ENCODE data around the gene CASP1.

Gene CASP1

GRCh38 chr11:105027678-105028077 lies 7.3 kb downstream of the CASP1 start:
- 98% methylated on average over 3 of the region's 3 CpGs for WGBS
- Histone ChIP-seq H3K4me3 (ENCODE audit: insufficient read depth in 1 of 2, low read depth in 1 of 2, low read length in 2 of 2) (no peak overlapping the region), H3K79me1 (replicated peaks; ENCODE audit: low read length, poor library complexity, severe bottlenecking) (no peaks in the 10 kb centered on the region), H3K14ac (ENCODE audit: low read length in 2 of 2) (no peak overlapping the region), H3K18ac (ENCODE audit: low read depth in 1 of 2, low read length in 2 of 2) (no peak overlapping the region), H4K8ac (ENCODE audit: low read length) (no peak overlapping the region), H3K23ac (ENCODE audit: low read length in 2 of 2) (no peak overlapping the region), H3K27me3 (ENCODE audit: control insufficient read depth in 1 of 2, insufficient read depth in 1 of 2, low read length in 2 of 2) (no peaks in the 10 kb centered on the region), H2BK12ac (ENCODE audit: low read length in 2 of 2) (no peak overlapping the region), H2BK5ac (ENCODE audit: low read depth, low read length, poor library complexity, severe bottlenecking) (no peak overlapping the region), H3K36me3 (ENCODE audit: control insufficient read depth in 1 of 2, insufficient read depth in 2 of 2, low read depth in 1 of 2, low read length in 2 of 2) (peaks cover 0 to 18% of the 10 kb centered on the region in 2 experiments), H2AK5ac (ENCODE audit: low read length, severe bottlenecking) (no peak overlapping the region), H2BK120ac (ENCODE audit: low read depth, low read length) (no peak overlapping the region), H3K4me1 (ENCODE audit: control insufficient read depth, insufficient read depth, low read depth, low read length) (no peaks in the 10 kb centered on the region), H3K27ac (ENCODE audit: low read length, poor library complexity, severe bottlenecking) (no peak overlapping the region), H3K9me3 (ENCODE audit: control insufficient read depth, low read length) (no peaks in the 10 kb centered on the region), H3K9ac (ENCODE audit: low read length) (no peak overlapping the region), H4K91ac (ENCODE audit: low read length) (no peak overlapping the region), H3K4ac (ENCODE audit: low read depth in 1 of 2, low read length in 2 of 2) (no peak overlapping the region), H2AFZ (ENCODE audit: low read depth, low read length) (no peak overlapping the region), H2BK15ac (ENCODE audit: low read depth, poor library complexity, severe bottlenecking) (no peak overlapping the region), H3K4me2 (ENCODE audit: low read length, poor library complexity, severe bottlenecking) (no peak overlapping the region)
- DNase-seq = no peak

DNA sequence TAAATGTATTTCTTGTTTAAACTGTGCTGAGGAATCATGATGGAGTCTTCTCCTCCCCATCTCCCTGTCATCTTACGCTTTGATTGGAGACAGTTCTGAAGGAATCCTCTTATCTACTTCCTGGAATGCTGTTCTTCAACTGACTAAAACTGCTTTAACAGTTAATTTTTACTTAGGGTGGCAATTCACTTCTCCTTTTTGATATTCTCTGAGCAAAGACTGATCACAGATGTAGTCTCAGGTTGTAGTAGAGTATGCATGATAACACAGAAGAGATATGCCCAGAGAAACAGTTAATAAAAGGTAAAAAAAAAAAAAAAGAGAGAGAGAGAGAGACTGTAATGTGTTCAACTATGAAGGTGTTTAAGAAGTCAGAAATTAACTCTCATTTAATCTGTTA lies 10.6 kb downstream of the CASP1 start:
- Histone ChIP-seq H3K9ac (ENCODE audit: low read length) (no peak overlapping the region), H2AFZ (ENCODE audit: low read depth, low read length) (no peak overlapping the region), H3K18ac (ENCODE audit: low read depth in 1 of 2, low read length in 2 of 2) (no peak overlapping the region), H3K14ac (ENCODE audit: low read length in 2 of 2) (no peak overlapping the region), H4K8ac (ENCODE audit: low read length) (no peak overlapping the region), H3K27me3 (ENCODE audit: control insufficient read depth in 1 of 2, insufficient read depth in 1 of 2, low read length in 2 of 2) (no peaks in the 10 kb centered on the region), H3K27ac (ENCODE audit: low read length, poor library complexity, severe bottlenecking) (no peak overlapping the region), H2BK15ac (ENCODE audit: low read depth, poor library complexity, severe bottlenecking) (no peak overlapping the region), H4K91ac (ENCODE audit: low read length) (no peak overlapping the region), H3K4me3 (ENCODE audit: insufficient read depth in 1 of 2, low read depth in 1 of 2, low read length in 2 of 2) (no peak overlapping the region), H3K79me1 (replicated peaks; ENCODE audit: low read length, poor library complexity, severe bottlenecking) (no peaks in the 10 kb centered on the region), H3K23ac (ENCODE audit: low read length in 2 of 2) (no peak overlapping the region), H2BK120ac (ENCODE audit: low read depth, low read length) (no peak overlapping the region), H3K36me3 (ENCODE audit: control insufficient read depth in 1 of 2, insufficient read depth in 2 of 2, low read depth in 1 of 2, low read length in 2 of 2) (peaks cover 0 to 9% of the 10 kb centered on the region in 2 experiments), H3K4me1 (ENCODE audit: control insufficient read depth, insufficient read depth, low read depth, low read length) (no peaks in the 10 kb centered on the region), H2BK5ac (ENCODE audit: low read depth, low read length, poor library complexity, severe bottlenecking) (no peak overlapping the region), H2AK5ac (ENCODE audit: low read length, severe bottlenecking) (no peak overlapping the region), H3K9me3 (ENCODE audit: control insufficient read depth, low read length) (no peaks in the 10 kb centered on the region), H3K4me2 (ENCODE audit: low read length, poor library complexity, severe bottlenecking) (no peak overlapping the region), H2BK12ac (ENCODE audit: low read length in 2 of 2) (no peak overlapping the region), H3K4ac (ENCODE audit: low read depth in 1 of 2, low read length in 2 of 2) (no peak overlapping the region)
- DNase-seq = no peak
- WGBS = 29% methylated on average over 1 of the region's 1 CpG

DNA sequence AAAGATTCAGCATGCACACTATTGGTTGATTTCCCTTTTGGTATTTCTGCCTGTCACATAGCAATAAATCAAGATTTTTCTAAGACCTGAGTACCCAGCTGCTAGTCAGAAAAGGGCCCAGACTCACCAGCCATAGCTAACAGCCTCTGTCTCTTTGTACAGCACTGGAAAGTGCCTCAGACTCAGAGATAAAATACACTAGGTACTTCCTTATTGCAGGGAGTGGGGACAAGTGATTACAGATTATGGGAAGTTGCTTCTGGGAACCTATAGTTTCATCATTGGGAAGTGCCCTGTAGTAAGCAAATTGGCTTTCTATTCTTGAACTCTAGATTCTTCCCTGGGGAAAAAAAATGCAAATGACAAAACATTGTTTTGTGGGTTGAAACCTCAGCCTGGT lies 11.9 kb downstream of the CASP1 start, which contains the start of gene CASP5:
Gene CASP5, minus strand, starts transcription at position 166 of the 400 bp plus-strand sequence. Its CDS starts 32 bp downstream, at position 134.
- no peak within 1 kb of the TSS for H3K9ac ChIP-seq (ENCODE audit: low read length)
- no peaks in the 10 kb centered on the region for H3K36me3 ChIP-seq (ENCODE audit: control insufficient read depth in 1 of 2, insufficient read depth in 2 of 2, low read depth in 1 of 2, low read length in 2 of 2)
- no peaks in the 10 kb centered on the region for H3K9me3 ChIP-seq (ENCODE audit: control insufficient read depth, low read length)
- H2BK12ac ChIP-seq (ENCODE audit: low read length in 2 of 2) = no peak within 1 kb of the TSS
- no peak within 1 kb of the TSS for H4K8ac ChIP-seq (ENCODE audit: low read length)
- no peak within 1 kb of the TSS for H3K27ac ChIP-seq (ENCODE audit: low read length, poor library complexity, severe bottlenecking)
- no peak within 1 kb of the TSS for H2BK120ac ChIP-seq (ENCODE audit: low read depth, low read length)
- no peaks in the 10 kb centered on the region for H3K4me1 ChIP-seq (ENCODE audit: control insufficient read depth, insufficient read depth, low read depth, low read length)
- no peak within 1 kb of the TSS for H3K4ac ChIP-seq (ENCODE audit: low read depth in 1 of 2, low read length in 2 of 2)
- no peak within 1 kb of the TSS for H2AK5ac ChIP-seq (ENCODE audit: low read length, severe bottlenecking)
- H3K4me3 ChIP-seq (ENCODE audit: insufficient read depth in 1 of 2, low read depth in 1 of 2, low read length in 2 of 2) = no peak within 1 kb of the TSS
- no peak within 1 kb of the TSS for H2BK5ac ChIP-seq (ENCODE audit: low read depth, low read length, poor library complexity, severe bottlenecking)
- DNase-seq = peak; percentile 49
- no peaks in the 10 kb centered on the region for H3K27me3 ChIP-seq (ENCODE audit: control insufficient read depth in 1 of 2, insufficient read depth in 1 of 2, low read length in 2 of 2)
- no peak within 1 kb of the TSS for H3K4me2 ChIP-seq (ENCODE audit: low read length, poor library complexity, severe bottlenecking)
- peak within 1 kb of the TSS in 1 of 2 experiments; percentile 16 for H3K18ac ChIP-seq (ENCODE audit: low read depth in 1 of 2, low read length in 2 of 2)
- H4K91ac ChIP-seq (ENCODE audit: low read length) = no peak within 1 kb of the TSS
- no peak within 1 kb of the TSS for H2AFZ ChIP-seq (ENCODE audit: low read depth, low read length)
- no peak within 1 kb of the TSS for H3K23ac ChIP-seq (ENCODE audit: low read length in 2 of 2)
- no peak within 1 kb of the TSS for H2BK15ac ChIP-seq (ENCODE audit: low read depth, poor library complexity, severe bottlenecking)
- no peak within 1 kb of the TSS for H3K14ac ChIP-seq (ENCODE audit: low read length in 2 of 2)
- no peaks in the 10 kb centered on the region for H3K79me1 ChIP-seq (replicated peaks; ENCODE audit: low read length, poor library complexity, severe bottlenecking)

DNA sequence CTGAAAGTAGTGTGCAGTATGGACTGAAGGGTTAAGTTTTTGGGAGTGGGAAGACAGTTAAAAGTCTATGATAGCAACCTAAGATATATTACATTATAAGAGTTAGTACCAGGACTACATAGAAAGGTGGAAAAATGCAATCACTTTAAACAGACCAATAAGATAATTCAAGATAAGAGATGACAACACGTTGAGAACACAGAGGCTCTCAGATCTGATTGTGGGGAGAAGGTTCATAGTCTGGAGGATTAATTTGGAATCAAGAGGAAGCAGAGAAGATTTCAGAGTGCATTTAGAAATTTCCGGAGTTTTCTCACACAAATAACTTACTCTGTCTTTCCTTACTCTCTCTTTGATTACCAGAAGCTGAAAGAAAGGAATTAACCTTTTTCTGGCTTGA lies 12.4 kb downstream of the CASP1 start:
- WGBS = 97% methylated on average over 2 of the region's 2 CpGs
- H3K4me3 ChIP-seq (ENCODE audit: insufficient read depth in 1 of 2, low read depth in 1 of 2, low read length in 2 of 2) = no peak overlapping the region

More for the DNA sequence above, 12.4 kb downstream of the CASP1 start:
- no peak for DNase-seq
- Histone ChIP-seq H3K36me3 (ENCODE audit: control insufficient read depth in 1 of 2, insufficient read depth in 2 of 2, low read depth in 1 of 2, low read length in 2 of 2) (no peaks in the 10 kb centered on the region), H3K9ac (ENCODE audit: low read length) (no peak overlapping the region), H3K18ac (ENCODE audit: low read depth in 1 of 2, low read length in 2 of 2) (no peak overlapping the region), H3K27ac (ENCODE audit: low read length, poor library complexity, severe bottlenecking) (no peak overlapping the region), H3K14ac (ENCODE audit: low read length in 2 of 2) (no peak overlapping the region), H3K4me1 (ENCODE audit: control insufficient read depth, insufficient read depth, low read depth, low read length) (no peaks in the 10 kb centered on the region), H3K9me3 (ENCODE audit: control insufficient read depth, low read length) (no peaks in the 10 kb centered on the region), H4K91ac (ENCODE audit: low read length) (no peak overlapping the region), H2BK120ac (ENCODE audit: low read depth, low read length) (no peak overlapping the region), H3K79me1 (replicated peaks; ENCODE audit: low read length, poor library complexity, severe bottlenecking) (no peaks in the 10 kb centered on the region), H3K4me2 (ENCODE audit: low read length, poor library complexity, severe bottlenecking) (no peak overlapping the region), H4K8ac (ENCODE audit: low read length) (no peak overlapping the region), H3K27me3 (ENCODE audit: control insufficient read depth in 1 of 2, insufficient read depth in 1 of 2, low read length in 2 of 2) (no peaks in the 10 kb centered on the region), H2BK12ac (ENCODE audit: low read length in 2 of 2) (no peak overlapping the region), H2AFZ (ENCODE audit: low read depth, low read length) (no peak overlapping the region), H3K4ac (ENCODE audit: low read depth in 1 of 2, low read length in 2 of 2) (no peak overlapping the region), H2BK5ac (ENCODE audit: low read depth, low read length, poor library complexity, severe bottlenecking) (no peak overlapping the region), H3K23ac (ENCODE audit: low read length in 2 of 2) (no peak overlapping the region), H2AK5ac (ENCODE audit: low read length, severe bottlenecking) (no peak overlapping the region), H2BK15ac (ENCODE audit: low read depth, poor library complexity, severe bottlenecking) (no peak overlapping the region)
